SIG-M5 (cell line): ENCODE results near the gene GSC.
"Not testable (repeated sequence)": the region's sequence is repeated elsewhere in the genome, so short reads cannot be mapped to it uniquely, and the experiment has no call there.

Source experiments
- DNase-seq: peaks from one replicate; lab custom pipeline; 2025; lab: John Stamatoyannopoulos, UW

The GSC gene

GRCh38 chr14:94769391-94770250, at the start of gene GSC:
Gene GSC (minus strand): TSS chr14:94770113. CDS start chr14:94770015, 98 bp downstream.
- DNase-seq: no peak

- no peak for DNase-seq
Observed at GRCh38 chr14:94819531-94819930, 49.6 kb upstream of the GSC start.

GRCh38 chr14:94816113-94816512, 46.2 kb upstream of the GSC start:
- no peak for DNase-seq

DNA sequence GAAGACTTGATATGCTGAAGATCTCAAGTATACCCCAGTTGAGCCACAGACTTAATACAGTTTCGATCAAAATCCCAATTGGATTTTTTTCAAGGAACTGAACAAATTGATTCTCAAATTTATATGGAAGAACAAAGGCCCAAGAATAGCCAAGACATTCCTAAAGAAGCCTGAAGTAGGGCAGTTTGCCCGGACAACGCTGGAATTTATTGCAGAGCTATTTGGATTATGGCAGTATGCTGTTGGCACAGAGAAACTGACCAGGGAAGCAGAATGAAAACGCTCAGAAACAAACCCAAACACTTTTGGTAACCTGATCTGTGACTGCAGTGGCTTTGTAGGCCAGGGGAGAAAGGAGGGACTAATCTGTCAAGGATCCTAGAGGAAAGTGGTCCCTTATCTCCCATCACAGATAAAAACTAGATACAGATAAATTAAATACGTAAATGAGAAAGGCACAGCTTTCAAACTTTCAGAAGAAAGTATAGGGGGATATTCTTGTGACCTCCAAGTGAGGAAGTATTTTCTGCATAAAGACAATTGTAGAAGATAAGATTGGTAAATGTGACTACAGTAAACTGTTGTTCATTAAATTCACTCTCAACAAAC, 35.9 kb upstream of the GSC start:
- no peak for DNase-seq

DNA sequence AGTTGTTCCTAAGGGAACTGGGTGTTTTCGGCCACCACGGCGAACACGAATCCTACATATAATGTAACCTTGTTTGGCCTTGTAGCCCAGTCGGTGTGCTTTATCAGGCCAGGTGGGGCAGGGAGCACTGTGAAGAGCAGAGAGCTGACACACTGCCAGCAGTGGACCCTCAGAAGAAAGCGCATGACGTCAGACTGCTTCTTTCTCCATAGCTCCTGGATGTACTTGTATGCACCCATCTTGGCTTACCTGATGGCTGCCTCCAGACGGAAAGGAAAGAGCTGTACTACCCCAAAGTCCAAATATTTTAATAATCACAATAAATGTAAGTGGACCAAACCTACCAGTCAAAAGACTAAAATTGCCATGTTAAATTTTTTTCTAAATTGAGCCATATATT, 31.3 kb upstream of the GSC start:
- no peak for DNase-seq

GRCh38 chr14:94800764-94801163, 30.9 kb upstream of the GSC start:
- DNase-seq: not testable (repeated sequence)

DNA sequence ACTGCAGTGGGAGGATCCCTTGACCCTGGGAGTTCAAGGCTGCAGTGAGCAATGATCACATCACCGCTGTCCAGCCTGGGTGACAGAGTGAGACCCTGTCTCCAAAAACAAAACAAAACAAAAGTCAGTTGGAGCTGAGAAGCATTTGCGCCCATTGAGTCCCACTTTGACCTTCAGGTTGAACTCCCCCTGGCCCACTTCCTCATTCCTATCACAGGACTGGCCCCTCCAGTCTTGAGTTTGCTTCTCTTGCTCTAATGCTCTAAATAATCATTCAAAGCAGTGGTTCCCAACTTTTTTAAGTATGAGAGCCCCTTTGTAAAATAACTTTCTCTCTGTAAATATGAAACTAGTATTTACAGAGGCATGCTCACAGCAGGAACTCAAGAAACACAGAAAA, 28.0 kb upstream of the GSC start:
- no peak for DNase-seq

DNA sequence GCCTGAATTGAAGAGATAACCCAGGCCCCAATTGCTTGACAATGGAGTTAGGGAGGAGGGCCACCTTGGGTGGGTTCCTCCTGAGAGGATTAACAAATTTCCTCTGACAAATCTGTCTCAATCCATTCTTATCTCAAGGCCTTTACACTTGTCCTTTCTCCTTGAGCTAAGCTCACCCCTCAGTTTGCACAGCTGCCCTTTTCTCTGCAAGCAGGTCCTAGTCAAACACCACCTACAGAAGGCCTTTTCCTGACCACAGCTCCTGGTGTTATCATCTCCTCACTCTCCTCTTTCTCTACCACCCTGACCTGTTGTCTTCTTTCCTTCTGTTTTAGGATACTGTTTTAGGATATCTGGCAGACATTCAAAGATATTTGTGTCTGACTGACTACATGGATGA, 26.4 kb upstream of the GSC start:
- DNase-seq: no peak

DNA sequence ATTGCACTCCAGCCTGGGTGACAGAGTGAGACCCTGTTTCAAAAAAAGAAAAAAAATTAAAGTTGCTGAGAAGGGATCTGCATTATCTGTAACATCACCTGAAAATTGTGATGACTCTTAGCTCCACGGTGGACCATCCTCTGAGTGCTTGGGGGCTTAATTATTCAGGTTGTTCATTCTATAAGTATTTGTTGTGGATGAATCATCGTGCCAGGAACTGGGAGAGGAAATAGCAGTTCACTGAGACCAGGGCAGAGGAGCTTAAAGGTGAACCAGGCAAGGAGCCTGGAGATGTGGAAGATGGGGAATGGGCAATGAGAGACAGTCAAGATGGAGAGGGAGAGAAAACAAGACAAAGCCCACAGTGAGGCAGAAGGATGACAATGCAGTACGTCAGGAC, 25.5 kb upstream of the GSC start:
- no peak for DNase-seq

- DNase-seq: no peak
Observed at GRCh38 chr14:94793901-94794300, 24.0 kb upstream of the GSC start.

DNA sequence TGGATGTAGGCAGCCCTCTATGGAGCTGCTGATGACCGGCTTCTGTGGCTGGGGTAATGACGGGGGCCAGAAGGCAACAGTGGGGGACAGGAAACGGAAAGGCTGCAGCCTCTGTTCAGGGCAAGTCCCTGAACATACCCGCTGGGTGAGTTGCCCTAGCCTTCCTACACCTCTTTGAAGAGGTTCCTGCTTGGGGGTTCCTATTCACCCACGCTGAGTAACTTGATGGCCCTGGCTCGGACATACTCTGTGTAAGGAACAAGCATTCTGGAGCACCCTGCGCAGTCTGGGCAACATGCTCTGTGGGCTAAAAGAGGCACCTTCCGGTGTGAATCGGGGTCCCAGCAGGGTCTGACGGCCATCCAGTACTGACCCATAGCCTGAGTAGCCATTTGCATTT, 17.7 kb upstream of the GSC start:
- DNase-seq: no peak

DNA sequence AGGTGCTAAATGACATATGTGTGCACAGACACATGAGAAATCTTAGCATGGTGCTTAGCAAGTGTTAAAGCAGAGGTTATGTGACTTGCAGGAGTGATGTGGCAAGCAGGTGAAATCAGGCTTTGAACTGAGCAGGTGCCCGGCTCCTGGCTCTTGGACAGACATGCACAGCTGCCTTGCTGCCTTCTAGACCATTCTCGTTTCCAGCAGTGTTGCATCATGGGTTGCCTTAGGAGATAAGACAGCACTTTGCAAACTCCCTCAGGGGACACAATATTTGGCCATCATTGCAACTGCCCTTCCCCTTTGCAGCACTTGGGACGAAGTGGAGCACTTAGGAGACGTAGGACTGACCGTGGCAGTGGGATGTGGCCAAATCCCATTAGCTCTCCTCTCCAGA, 17.2 kb upstream of the GSC start:
- no peak for DNase-seq

- DNase-seq: no peak
Observed at GRCh38 chr14:94780536-94781399, 10.9 kb upstream of the GSC start.

- no peak for DNase-seq
Observed at GRCh38 chr14:94779713-94780112, 9.8 kb upstream of the GSC start.

GRCh38 chr14:94775871-94776210, 5.9 kb upstream of the GSC start:
- DNase-seq: no peak

GRCh38 chr14:94775091-94775870, 5.4 kb upstream of the GSC start:
- no peak for DNase-seq

GRCh38 chr14:94774344-94775090, 4.6 kb upstream of the GSC start:
- DNase-seq: no peak

DNA sequence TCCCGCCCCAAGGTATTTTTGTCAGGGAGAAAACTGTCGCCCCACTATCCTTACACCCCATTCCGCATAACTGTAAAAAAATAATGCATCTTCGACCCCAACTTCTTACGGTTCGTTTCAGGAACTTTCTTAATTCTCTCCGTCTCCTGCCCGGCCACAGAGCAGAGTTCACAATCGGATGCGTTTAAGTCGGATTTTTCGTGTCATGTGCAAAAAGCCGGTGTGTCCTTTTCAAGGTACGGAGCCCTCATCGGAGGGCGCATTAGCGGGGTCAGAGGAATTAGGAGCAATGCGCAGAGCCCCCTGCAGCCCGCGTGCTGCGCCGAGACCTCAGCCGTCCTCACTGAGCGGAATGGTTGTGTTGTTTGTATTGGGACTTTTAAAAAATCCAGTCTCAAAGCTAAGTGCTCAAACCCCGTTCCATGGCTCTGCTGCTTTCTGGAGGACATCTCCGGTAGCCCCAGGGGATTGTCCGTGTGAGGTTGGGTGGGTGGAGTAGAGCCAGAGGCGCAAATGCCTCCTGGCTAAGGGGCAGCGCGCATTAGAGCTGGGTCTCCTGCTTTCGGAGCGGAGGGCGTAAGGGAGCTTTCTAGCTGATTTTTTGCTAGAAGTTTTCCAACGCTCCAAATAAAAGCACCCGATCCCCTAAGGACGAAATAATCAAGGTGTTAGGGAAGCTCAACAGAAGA, 3.9 kb upstream of the GSC start:
- no peak for DNase-seq

DNA sequence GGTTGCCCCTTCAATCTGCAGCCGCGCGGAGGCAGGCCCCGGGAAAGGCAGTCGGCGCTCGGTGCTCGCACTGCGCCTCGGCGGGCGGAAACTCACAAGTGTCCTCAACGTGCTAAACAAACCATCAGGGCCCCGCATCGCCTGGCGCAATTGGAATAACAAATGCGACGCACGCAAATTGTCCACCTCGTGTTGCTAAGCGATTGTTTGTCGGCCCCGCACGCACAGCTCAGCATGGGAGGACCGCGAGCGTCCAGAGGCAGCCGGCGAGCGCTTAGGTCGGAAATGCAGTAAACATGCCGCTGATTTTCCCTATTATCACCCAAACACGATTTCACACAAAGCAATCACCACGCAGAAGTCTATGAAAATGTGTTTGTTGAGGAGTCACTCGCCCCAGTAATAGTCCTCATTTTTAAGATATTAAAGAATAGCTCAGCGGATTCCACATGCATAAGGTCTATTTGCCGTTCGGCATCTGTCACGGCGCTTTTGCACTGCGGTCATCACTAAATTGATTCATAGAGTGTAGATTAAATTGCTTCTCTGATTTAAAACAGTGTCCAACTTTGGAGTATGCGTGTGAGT, 3.2 kb upstream of the GSC start:
- no peak for DNase-seq

GRCh38 chr14:94772548-94772947, 2.6 kb upstream of the GSC start:
- no peak for DNase-seq
